ENCODE data around the gene ALG1. TPM values are rescaled to one million over a fixed set of nuclear protein-coding genes. Genes with fewer than 3 reads are reported as not detected.
"Not testable (repeated sequence)": the region's sequence is repeated elsewhere in the genome, so short reads cannot be mapped to it uniquely, and the experiment has no call there.

The ALG1 gene
- total RNA-seq, 1 experiment from 2014 or later: 48.6 TPM

- DNase-seq (ENCODE audit: low spot score): peak; percentile 28
These were observed 26.8 kb downstream of the ALG1 start for GRCh38 chr16:5098221-5099159.

- not testable (repeated sequence) for DNase-seq (ENCODE audit: low spot score)
These were observed 27.5 kb downstream of the ALG1 start for GRCh38 chr16:5099174-5099573.

GRCh38 chr16:5103296-5104032 lies 31.8 kb downstream of the ALG1 start:
- not testable (repeated sequence) for DNase-seq (ENCODE audit: low spot score)

GRCh38 chr16:5105039-5105438 lies 33.4 kb downstream of the ALG1 start:
- DNase-seq (ENCODE audit: low spot score): not testable (repeated sequence)

DNA sequence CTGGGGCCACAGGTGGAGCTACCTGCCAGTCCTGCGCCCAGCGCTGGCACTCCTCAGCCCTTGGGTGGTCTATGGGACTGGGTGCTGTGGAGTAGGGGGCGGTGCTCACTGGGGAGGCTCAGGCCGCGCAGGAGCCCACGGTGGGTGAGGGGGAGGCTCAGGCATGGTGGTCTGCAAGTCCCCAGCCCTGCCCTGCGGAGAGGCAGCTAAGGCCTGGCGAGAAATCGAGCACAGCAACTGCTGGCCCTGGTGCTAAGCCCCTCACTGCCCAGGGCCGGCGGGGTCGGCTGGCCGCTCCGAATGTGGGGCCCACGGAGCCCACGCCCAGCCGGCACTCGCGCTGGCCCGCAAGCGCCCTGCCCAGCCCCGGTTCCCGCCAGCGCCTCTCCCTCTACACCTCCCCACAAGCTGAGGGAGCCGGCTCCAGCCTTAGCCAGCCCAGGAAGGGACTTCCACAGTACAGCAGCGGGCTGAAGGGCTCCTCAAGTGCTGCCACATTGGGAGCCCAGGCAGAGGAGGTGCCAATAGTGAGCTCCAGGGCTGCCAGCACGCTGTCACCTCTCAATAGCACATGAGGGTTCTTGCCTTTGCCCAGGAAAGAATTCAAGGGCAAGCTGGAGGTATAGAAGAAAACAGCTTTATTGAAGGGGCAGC lies 37.0 kb downstream of the ALG1 start:
- no peak for DNase-seq (ENCODE audit: low spot score)

GRCh38 chr16:5110933-5111332 lies 39.3 kb downstream of the ALG1 start:
- not testable (repeated sequence) for DNase-seq (ENCODE audit: low spot score)

DNA sequence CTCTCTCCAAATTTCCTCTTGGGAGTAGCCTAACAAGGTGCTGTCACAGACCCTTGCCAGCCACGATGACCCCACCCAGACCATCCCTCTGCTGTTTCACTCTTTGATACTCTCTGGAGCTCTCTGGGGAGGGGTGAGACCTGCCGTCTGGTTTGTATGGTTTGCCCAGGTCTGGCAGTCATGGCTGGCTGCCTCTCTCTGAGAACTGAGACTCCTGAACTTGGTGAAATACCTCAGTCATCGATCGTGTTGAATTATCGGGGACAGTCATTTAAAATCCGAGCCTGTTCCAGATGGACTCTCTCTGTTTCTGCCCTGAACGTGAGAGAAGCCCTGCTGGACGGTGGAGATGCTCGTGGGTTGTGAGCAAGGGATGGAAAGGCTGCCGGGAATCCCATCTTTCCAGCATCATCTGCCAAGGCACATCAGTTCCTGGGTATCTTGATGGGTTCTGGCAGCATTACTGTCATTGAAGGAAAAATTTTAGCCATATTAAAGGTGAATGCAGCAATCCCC lies 45.2 kb downstream of the ALG1 start:
- DNase-seq (ENCODE audit: low spot score): not testable (repeated sequence)

DNA sequence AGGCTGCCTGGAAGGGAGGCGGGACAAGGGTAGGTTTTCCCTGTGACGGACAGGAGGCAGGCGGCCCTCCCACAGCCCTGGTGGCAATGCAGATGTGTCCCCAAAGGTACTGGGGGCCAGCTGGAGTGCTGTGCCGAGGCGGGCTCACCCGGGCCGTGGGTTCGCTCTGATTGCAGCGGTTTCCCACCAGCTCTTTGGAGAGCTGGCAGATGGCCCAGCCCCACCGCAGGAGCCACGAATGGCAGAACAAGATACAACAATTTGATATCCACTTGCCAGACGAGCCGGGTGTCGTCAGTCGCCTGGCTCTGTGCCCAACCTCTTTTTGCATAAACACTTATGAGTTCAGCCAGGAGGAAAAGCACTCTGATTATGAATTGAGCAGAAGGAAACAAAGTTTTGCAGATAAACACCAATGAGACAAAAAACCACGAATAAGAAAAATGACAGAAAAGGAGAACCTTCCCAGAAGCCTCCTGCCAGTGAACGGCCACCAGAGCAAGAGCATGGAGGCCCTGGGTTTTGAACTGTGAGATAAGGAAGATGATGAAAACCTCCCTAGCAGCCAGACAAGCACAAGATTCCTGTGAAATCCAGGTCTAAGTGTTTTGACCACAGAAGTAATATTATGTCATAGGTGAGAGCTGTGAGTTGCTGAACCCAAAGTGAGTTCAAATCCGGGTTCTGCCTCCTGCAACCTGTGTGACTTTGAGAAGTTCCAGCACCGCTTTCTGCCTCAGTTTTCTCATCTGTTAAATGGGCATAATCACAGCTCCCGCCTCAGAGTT lies 45.9 kb downstream of the ALG1 start:
- not testable (repeated sequence) for DNase-seq (ENCODE audit: low spot score)

DNA sequence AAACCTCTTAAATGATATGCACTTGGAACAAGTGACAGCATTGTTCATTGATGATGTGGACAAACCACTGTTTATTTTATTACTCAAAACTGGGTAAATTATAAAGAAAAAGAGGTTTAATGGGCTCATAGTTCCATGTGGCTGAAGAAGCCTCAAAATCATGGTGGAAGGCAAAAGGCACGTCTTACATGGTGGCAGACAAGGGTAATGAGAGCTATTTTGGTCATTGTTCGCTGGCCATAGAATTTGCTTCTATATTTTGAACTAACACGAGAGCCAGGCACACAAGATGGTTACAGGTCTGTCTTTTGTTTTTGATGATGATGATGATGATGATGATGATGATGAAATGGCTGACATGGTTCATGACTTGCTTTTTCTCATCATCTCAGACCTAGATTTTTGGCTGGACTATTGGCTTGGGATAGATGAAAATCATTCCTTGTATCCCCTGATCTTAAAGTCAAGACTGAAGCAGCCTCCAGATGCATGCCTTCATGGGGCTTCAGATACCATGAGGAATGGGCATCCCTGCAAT lies 59.9 kb downstream of the ALG1 start:
- not testable (repeated sequence) for DNase-seq (ENCODE audit: low spot score)

- not testable (repeated sequence) for DNase-seq (ENCODE audit: low spot score)
These were observed 61.4 kb downstream of the ALG1 start for GRCh38 chr16:5132915-5133600.

GRCh38 chr16:5134739-5135452 lies 63.3 kb downstream of the ALG1 start:
- not testable (repeated sequence) for DNase-seq (ENCODE audit: low spot score)

Other genes starting within 250 kb of the ALG1 start
- gene GLYR1, start 224.6 kb upstream of the ALG1 start, total RNA-seq (2014; rRNA removed; shearing (Covaris generic)): 46.2 and 54.7 TPM in 2 replicates
- 34.6 and 35.1 TPM in 2 replicates for gene UBN1, start 224.4 kb upstream of the ALG1 start, total RNA-seq (2014; rRNA removed; shearing (Covaris generic))
- gene PPL, start 134.7 kb upstream of the ALG1 start, total RNA-seq (2014; rRNA removed; shearing (Covaris generic)): 56.5 and 58.1 TPM in 2 replicates
- 0.08 TPM in 1 of 2 replicates, not detected in the other for gene SEC14L5, start 113.5 kb upstream of the ALG1 start, total RNA-seq (2014; rRNA removed; shearing (Covaris generic))
- gene NAGPA, start 37.9 kb upstream of the ALG1 start, total RNA-seq (2014; rRNA removed; shearing (Covaris generic)): 30.5 and 34.7 TPM in 2 replicates
- gene C16orf89, start 5.9 kb upstream of the ALG1 start, total RNA-seq (2014; rRNA removed; shearing (Covaris generic)): not detected in 2 replicates
- gene EEF2KMT, start 26.0 kb downstream of the ALG1 start, total RNA-seq (2014; rRNA removed; shearing (Covaris generic)): 37.1 and 38.8 TPM in 2 replicates